ENCODE results near the gene CDC26.

The CDC26 gene

DNA sequence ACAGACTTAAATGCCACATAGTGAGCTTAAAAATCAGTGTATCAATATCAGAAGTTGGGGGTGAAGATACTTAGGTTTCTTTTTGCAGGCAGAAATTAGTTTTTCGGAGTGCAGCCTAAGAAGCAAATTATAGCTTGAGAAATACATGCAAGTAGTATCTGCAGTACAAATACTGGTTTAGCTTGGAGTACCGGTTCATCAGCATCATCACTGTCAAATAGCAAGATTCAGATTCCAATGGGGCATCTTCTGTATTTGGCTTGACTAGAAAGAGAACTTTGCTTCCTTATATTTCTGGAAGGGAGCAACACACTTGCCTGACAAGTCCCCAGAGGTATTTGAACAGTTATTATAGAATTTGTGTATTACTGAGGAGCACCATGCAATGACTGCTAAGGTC, 34.2 kb downstream of the CDC26 start:
- Histone ChIP-seq H3K4me1 (ENCODE audit: low read length) (no peaks in the 10 kb centered on the region), H3K9me3 (replicated peaks; ENCODE audit: insufficient read depth, low read length) (no peaks in the 10 kb centered on the region), H3K79me2 (ENCODE audit: low read length) (no peaks in the 10 kb centered on the region), H4K20me1 (ENCODE audit: insufficient read depth, low read length) (no peaks in the 10 kb centered on the region), H3K27ac (ENCODE audit: low read length) (no peak overlapping the region), H3K4me2 (ENCODE audit: low read depth, low read length) (no peak overlapping the region), H2AFZ (ENCODE audit: low read length) (no peak overlapping the region), H3K9ac (ENCODE audit: low read length) (no peak overlapping the region), H3F3A (ENCODE audit: insufficient read depth, low read length) (no peaks in the 10 kb centered on the region), H3K36me3 (replicated peaks; ENCODE audit: insufficient read depth, low read length) (no peaks in the 10 kb centered on the region), H3K9me2 (replicated peaks; ENCODE audit: insufficient read depth, low read length) (no peaks in the 10 kb centered on the region), H3K4me3 (ENCODE audit: low read length) (no peak overlapping the region), H3K27me3 (replicated peaks; ENCODE audit: insufficient read depth, low read length) (no peaks in the 10 kb centered on the region)
- DNase-seq, result no peak
- no peak for TF ChIP-seq EZH2phosphoT487 (IDR thresholded peaks at IDR 0.05; ENCODE audit: low read length)
- no peak for TF ChIP-seq EZH2 (optimal IDR thresholded peaks at IDR 0.05; ENCODE audit: low read depth, low read length)
- TF ChIP-seq, protein P1, sequence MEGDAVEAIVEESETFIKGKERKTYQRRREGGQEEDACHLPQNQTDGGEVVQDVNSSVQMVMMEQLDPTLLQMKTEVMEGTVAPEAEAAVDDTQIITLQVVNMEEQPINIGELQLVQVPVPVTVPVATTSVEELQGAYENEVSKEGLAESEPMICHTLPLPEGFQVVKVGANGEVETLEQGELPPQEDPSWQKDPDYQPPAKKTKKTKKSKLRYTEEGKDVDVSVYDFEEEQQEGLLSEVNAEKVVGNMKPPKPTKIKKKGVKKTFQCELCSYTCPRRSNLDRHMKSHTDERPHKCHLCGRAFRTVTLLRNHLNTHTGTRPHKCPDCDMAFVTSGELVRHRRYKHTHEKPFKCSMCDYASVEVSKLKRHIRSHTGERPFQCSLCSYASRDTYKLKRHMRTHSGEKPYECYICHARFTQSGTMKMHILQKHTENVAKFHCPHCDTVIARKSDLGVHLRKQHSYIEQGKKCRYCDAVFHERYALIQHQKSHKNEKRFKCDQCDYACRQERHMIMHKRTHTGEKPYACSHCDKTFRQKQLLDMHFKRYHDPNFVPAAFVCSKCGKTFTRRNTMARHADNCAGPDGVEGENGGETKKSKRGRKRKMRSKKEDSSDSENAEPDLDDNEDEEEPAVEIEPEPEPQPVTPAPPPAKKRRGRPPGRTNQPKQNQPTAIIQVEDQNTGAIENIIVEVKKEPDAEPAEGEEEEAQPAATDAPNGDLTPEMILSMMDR (IDR thresholded peaks at IDR 0.05; ENCODE audit: low read length), result no peak

DNA sequence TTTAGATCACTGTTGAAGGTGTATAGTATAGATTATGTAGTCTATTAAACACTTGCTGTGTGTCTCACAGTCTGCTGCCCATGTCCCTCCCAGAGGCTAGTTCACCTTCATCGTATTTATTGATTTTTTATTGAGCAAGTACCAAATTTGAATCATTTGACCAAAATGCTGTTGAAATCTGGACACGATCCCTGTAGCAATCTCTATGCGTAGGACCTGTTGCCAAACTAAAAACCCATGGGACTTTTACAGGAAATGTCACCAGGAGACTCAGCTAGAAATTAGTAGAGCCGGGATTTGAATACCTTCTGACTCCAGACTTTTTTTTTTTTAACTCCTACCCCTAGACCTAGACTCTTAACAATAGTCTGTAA, 36.5 kb downstream of the CDC26 start:
- Histone ChIP-seq H3K4me3 (ENCODE audit: low read length) (no peak overlapping the region), H3F3A (ENCODE audit: insufficient read depth, low read length) (no peaks in the 10 kb centered on the region), H4K20me1 (ENCODE audit: insufficient read depth, low read length) (no peaks in the 10 kb centered on the region), H3K9ac (ENCODE audit: low read length) (no peak overlapping the region), H3K9me3 (replicated peaks; ENCODE audit: insufficient read depth, low read length) (no peaks in the 10 kb centered on the region), H3K27me3 (replicated peaks; ENCODE audit: insufficient read depth, low read length) (no peaks in the 10 kb centered on the region), H3K4me1 (ENCODE audit: low read length) (no peaks in the 10 kb centered on the region), H3K9me2 (replicated peaks; ENCODE audit: insufficient read depth, low read length) (no peaks in the 10 kb centered on the region), H2AFZ (ENCODE audit: low read length) (no peak overlapping the region), H3K36me3 (replicated peaks; ENCODE audit: insufficient read depth, low read length) (no peaks in the 10 kb centered on the region), H3K4me2 (ENCODE audit: low read depth, low read length) (no peak overlapping the region), H3K27ac (ENCODE audit: low read length) (no peak overlapping the region), H3K79me2 (ENCODE audit: low read length) (no peaks in the 10 kb centered on the region)
- TF ChIP-seq EZH2phosphoT487 (IDR thresholded peaks at IDR 0.05; ENCODE audit: low read length) (no peak), EZH2 (optimal IDR thresholded peaks at IDR 0.05; ENCODE audit: low read depth, low read length) (no peak)
- TF ChIP-seq, protein P1 (IDR thresholded peaks at IDR 0.05; ENCODE audit: low read length), result no peak
- no peak for DNase-seq

DNA sequence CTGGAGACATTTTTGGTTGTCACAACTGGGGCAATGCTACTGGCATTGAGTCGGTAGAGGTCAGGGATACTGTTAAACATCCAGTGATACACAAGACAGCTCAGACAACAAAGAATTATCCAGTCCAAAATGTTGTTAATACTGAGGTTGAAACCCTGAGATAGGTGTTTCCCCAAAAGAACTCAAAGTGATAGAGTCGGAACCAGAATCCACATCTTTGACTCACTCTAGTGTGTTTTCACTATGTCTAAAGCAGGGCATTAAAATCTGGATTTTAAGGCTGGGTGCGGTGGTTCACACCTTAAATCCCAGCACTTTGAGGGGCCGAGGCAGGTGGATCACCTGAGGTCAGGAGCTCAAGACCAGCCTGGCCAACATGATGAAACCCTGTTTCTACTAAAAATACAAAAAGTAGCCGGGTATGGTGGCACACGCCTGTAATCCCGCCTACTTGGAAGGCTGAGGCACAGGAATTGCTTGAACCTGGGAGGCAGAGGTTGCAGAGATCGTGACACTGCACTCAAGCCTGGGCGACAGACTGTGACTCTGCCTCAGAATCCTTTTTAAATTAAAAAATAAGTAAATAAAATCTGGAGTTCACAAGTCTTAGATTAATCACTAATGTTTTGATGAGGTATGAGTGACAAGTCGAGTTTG, 37.0 kb downstream of the CDC26 start:
- Histone ChIP-seq H3K27me3 (replicated peaks; ENCODE audit: insufficient read depth, low read length) (no peaks in the 10 kb centered on the region), H2AFZ (ENCODE audit: low read length) (no peak overlapping the region), H3K36me3 (replicated peaks; ENCODE audit: insufficient read depth, low read length) (no peaks in the 10 kb centered on the region), H3K9ac (ENCODE audit: low read length) (no peak overlapping the region), H3K4me3 (ENCODE audit: low read length) (no peak overlapping the region), H3F3A (ENCODE audit: insufficient read depth, low read length) (no peaks in the 10 kb centered on the region), H4K20me1 (ENCODE audit: insufficient read depth, low read length) (no peaks in the 10 kb centered on the region), H3K4me2 (ENCODE audit: low read depth, low read length) (no peak overlapping the region), H3K27ac (ENCODE audit: low read length) (no peak overlapping the region), H3K4me1 (ENCODE audit: low read length) (no peaks in the 10 kb centered on the region), H3K79me2 (ENCODE audit: low read length) (no peaks in the 10 kb centered on the region), H3K9me2 (replicated peaks; ENCODE audit: insufficient read depth, low read length) (no peaks in the 10 kb centered on the region), H3K9me3 (replicated peaks; ENCODE audit: insufficient read depth, low read length) (no peaks in the 10 kb centered on the region)
- no peak for DNase-seq
- TF ChIP-seq EZH2 (optimal IDR thresholded peaks at IDR 0.05; ENCODE audit: low read depth, low read length) (no peak), EZH2phosphoT487 (IDR thresholded peaks at IDR 0.05; ENCODE audit: low read length) (no peak)
- TF ChIP-seq, protein P1 (IDR thresholded peaks at IDR 0.05; ENCODE audit: low read length), result no peak
